Measurements from ENCODE around the gene SOCS3. TPM values are rescaled to one million over a fixed set of nuclear protein-coding genes. Genes with fewer than 3 reads are reported as not detected.
"Not testable (repeated sequence)": the region's sequence is repeated elsewhere in the genome, so short reads cannot be mapped to it uniquely, and the experiment has no call there.

The SOCS3 gene
- total RNA-seq, 1 experiment from 2014 or later: 103 TPM

DNA sequence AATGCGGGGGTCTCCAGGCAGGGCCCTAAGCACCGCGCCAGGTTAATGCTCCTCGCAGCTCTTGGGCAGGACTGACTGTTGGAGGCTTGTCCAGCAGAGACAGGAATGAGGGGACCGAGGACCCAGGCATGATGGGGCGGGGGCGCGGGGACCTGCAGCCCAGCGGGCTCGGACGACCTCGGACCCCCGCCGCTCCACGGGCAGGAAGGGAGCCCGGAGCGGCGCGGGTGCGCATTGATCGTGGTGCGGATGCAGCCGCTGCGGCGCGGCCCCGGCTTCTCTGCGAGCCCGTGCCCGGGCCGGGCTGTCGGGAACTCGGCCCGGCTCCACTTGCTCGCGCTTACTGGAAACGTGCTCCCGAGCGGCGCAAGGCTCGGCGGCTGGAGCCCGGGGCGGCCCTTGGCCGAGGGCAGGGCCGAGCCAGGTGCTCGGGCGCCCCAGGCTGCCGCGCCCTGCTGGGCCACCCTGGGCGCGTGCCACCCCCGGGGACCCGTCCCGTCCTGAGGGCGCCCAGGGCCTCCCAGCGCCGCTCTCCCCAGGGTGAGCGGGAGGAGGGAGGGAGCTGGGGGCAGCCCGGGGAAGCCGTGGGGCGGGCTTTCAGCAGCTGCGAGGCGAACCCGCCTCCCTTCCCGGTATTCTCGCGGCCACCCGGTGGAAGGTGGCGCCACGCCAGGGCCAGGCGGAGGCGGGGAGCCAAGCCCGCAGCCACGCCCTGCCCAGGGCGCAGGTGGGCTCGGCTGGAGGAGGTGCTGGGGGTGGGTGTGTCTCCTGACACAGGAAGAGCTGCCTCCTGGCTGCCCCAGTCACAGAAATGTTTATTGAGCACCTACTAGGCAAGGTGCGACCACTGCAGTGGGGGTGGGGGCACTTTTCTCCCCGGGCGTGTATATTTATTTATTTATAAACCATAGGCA, 45.9 kb downstream of the SOCS3 start:
- peak overlapping the region; percentile 94 for H3K4me2 ChIP-seq (ENCODE audit: low read length)
- H3K27ac ChIP-seq (ENCODE audit: low read length): peak overlapping the region; percentile 96
- peak; percentile 62 for ATAC-seq
- H3K36me3 ChIP-seq (ENCODE audit: low read depth, low read length): no peaks in the 10 kb centered on the region
- DNase-seq: peak; percentile 99
- H3K4me3 ChIP-seq (ENCODE audit: low read length): peak overlapping the region; percentile 68
- ChIA-PET POLR2A (ENCODE audit: unreplicated experiment) (interaction anchor here (0.6 to 1.2 kb wide), 10 partner anchors 10 to 65 kb away, joined by 3 to 8 read pairs (median 4); partner anchors contain the start of gene SOCS3), CTCF (interaction anchor here (0.5 to 2.5 kb wide), 7 partner anchors 9 to 788 kb away, joined by 3 to 22 read pairs (median 3); no protein-coding TSS in a partner anchor)
- BruUV-seq (replicated peaks): no TSS peak
- H3K4me1 ChIP-seq (ENCODE audit: insufficient read depth, low read length): peaks cover 45% of the 10 kb centered on the region
- H3K9me2 ChIP-seq (replicated peaks; ENCODE audit: low read length): no peaks in the 10 kb centered on the region
- intact Hi-C loops (cut with micrococcal nuclease): loop anchor here (1.0 kb wide), 2 partner anchors 20 to 29 kb away; no protein-coding TSS in a partner anchor
- H3K9ac ChIP-seq (ENCODE audit: low read length): peak overlapping the region; percentile 86
- H3K9me3 ChIP-seq (ENCODE audit: low read length): no peaks in the 10 kb centered on the region
- H4K20me1 ChIP-seq (ENCODE audit: low read length): no peaks in the 10 kb centered on the region
- H3K27me3 ChIP-seq (ENCODE audit: low read length): no peaks in the 10 kb centered on the region
- H3K79me2 ChIP-seq (ENCODE audit: low read length): no peaks in the 10 kb centered on the region; the same call in 1 of the 2 replicates
- peaks cover 8% of the 10 kb centered on the region for H3F3A ChIP-seq (ENCODE audit: low read length, unreplicated experiment)
- TF ChIP-seq, protein P1, sequence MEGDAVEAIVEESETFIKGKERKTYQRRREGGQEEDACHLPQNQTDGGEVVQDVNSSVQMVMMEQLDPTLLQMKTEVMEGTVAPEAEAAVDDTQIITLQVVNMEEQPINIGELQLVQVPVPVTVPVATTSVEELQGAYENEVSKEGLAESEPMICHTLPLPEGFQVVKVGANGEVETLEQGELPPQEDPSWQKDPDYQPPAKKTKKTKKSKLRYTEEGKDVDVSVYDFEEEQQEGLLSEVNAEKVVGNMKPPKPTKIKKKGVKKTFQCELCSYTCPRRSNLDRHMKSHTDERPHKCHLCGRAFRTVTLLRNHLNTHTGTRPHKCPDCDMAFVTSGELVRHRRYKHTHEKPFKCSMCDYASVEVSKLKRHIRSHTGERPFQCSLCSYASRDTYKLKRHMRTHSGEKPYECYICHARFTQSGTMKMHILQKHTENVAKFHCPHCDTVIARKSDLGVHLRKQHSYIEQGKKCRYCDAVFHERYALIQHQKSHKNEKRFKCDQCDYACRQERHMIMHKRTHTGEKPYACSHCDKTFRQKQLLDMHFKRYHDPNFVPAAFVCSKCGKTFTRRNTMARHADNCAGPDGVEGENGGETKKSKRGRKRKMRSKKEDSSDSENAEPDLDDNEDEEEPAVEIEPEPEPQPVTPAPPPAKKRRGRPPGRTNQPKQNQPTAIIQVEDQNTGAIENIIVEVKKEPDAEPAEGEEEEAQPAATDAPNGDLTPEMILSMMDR (conservative IDR thresholded peaks at IDR 0.05; ENCODE audit: low read depth, low read length): no peak
- peak; percentile 93 for TF ChIP-seq EZH2phosphoT487 (IDR thresholded peaks at IDR 0.05; ENCODE audit: borderline replicate concordance, low read length)
- peak overlapping the region; percentile 65 for H2AFZ ChIP-seq (ENCODE audit: low read length)

DNA sequence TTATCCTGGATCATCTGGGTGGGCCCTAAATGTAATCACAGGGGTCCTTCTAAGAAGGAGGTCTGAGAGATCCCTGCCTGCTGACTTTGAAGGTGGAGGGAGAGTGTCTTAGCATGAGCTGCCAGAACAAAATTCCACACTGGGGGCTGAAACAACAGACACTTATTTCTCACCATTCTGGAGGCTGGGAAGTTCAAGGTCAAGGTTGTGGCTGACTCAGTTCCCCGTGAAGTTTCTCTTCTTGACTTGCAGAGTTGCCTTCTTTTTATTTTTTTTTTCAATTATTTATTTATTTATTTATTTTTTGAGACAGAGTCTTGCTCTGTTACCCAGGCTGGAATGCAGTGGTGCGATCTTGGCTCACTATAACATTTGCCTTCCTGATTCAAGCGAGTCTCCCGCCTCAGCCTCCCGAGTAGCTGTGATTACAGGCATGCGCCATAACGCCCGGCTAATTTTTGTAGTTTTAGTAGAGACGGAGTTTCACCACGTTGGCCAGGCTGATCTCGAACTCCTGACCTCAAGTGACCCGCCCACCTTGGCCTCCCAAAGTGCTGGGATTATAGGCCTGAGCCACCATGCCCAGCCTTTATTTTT, 50.1 kb downstream of the SOCS3 start:
- intact Hi-C loops (cut with micrococcal nuclease); H3K36me3 ChIP-seq (ENCODE audit: low read depth, low read length); CTCF ChIA-PET; H3K9ac ChIP-seq (ENCODE audit: low read length); H3K4me3 ChIP-seq (ENCODE audit: low read length); ATAC-seq; H3K9me2 ChIP-seq (replicated peaks; ENCODE audit: low read length); POLR2A ChIA-PET (ENCODE audit: unreplicated experiment); DNase-seq; H3K4me2 ChIP-seq (ENCODE audit: low read length); H3K27me3 ChIP-seq (ENCODE audit: low read length); H2AFZ ChIP-seq (ENCODE audit: low read length); BruUV-seq (replicated peaks); H3F3A ChIP-seq (ENCODE audit: low read length, unreplicated experiment); H3K27ac ChIP-seq (ENCODE audit: low read length); H3K79me2 ChIP-seq (ENCODE audit: low read length); H4K20me1 ChIP-seq (ENCODE audit: low read length); H3K9me3 ChIP-seq (ENCODE audit: low read length): not testable (repeated sequence)
- peaks cover 20% of the 10 kb centered on the region for H3K4me1 ChIP-seq (ENCODE audit: insufficient read depth, low read length)

DNA sequence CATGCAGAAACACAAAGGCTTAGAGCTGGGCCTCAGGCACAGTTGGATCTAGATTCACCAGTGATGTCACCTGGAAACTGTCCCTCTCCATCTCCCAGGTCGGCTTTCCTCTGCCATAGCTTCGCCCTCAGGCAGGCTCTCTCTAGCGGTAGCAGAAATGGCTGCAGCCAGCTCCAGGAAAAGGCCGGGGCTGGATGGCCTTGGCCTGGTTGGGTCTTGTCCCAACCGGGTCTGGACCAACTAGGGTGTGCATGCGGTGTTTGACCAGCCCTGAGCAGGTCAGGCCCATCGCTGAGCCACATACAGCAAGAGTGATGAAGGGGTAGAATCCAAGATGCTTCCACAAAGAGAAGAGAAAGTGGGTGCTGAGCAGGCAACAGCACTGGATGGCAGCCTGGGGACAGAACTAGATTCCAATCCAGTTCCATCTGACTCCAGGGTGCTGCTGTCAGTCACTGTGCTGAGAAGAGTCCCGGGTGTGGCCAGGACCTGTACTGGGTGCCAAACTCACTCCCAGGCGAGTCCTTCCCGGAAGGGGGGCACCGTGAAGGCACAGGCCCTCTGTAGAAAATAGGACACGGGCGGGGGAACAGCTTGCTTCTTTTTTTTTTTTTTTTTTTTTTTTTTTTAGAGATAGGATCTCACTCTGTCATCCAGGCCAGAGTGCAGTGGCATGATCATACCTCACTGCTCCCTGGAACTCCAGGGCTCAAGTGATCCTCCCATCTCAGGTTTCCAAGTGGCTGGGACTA, 51.8 kb downstream of the SOCS3 start:
- DNase-seq: peak; percentile 56
- Histone ChIP-seq H3K9me2 (replicated peaks; ENCODE audit: low read length) (no peaks in the 10 kb centered on the region), H3F3A (ENCODE audit: low read length, unreplicated experiment) (no peaks in the 10 kb centered on the region), H3K4me3 (ENCODE audit: low read length) (no peak overlapping the region), H3K4me2 (ENCODE audit: low read length) (no peak overlapping the region; the same call in 1 of the 2 replicates), H4K20me1 (ENCODE audit: low read length) (no peaks in the 10 kb centered on the region), H3K9me3 (ENCODE audit: low read length) (no peaks in the 10 kb centered on the region), H3K4me1 (ENCODE audit: insufficient read depth, low read length) (peaks cover 9% of the 10 kb centered on the region), H2AFZ (ENCODE audit: low read length) (no peak overlapping the region), H3K79me2 (ENCODE audit: low read length) (no peaks in the 10 kb centered on the region), H3K27ac (ENCODE audit: low read length) (peak overlapping the region; percentile 65), H3K36me3 (ENCODE audit: low read depth, low read length) (no peaks in the 10 kb centered on the region), H3K27me3 (ENCODE audit: low read length) (no peaks in the 10 kb centered on the region), H3K9ac (ENCODE audit: low read length) (no peak overlapping the region)
- CTCF ChIA-PET: interaction anchor here (0.6 to 1.1 kb wide), 3 partner anchors 10 to 95 kb away, joined by 4 to 9 read pairs (median 6); no protein-coding TSS in a partner anchor
- no TSS peak for BruUV-seq (replicated peaks)
- TF ChIP-seq, protein P1 (conservative IDR thresholded peaks at IDR 0.05; ENCODE audit: low read depth, low read length): peak; percentile 19; the same call in 1 of the 2 replicates
- TF ChIP-seq EZH2phosphoT487 (IDR thresholded peaks at IDR 0.05; ENCODE audit: borderline replicate concordance, low read length) (no peak), EZH2 (IDR thresholded peaks at IDR 0.05; ENCODE audit: low read length, unreplicated experiment) (no peak)
- intact Hi-C loops (cut with micrococcal nuclease): no loop called here
- POLR2A ChIA-PET (ENCODE audit: unreplicated experiment): no interaction called here
- ATAC-seq: peak; percentile 46

Data from PC-3 (cell line).